Effector memory CD4-positive, alpha-beta T cell (primary cell): ENCODE data around the gene MYMX.

Experiments
- DNase-seq, 3 donors: peaks; one replicate each; pipeline ENCODE4 v3.0.0-alpha.2; 2020
- H3K27ac ChIP-seq: 2 replicates; pipeline ENCODE4 v1.7.0; 2013; ENCODE audit warnings: mild to moderate bottlenecking, low read length, moderate library complexity; ENCODE audit not compliant: insufficient read depth, poor library complexity, severe bottlenecking
- H3K27me3 ChIP-seq: replicated peaks from 2 replicates; pipeline ENCODE4 v1.7.0; 2013; ENCODE audit warnings: mild to moderate bottlenecking, low read length; ENCODE audit not compliant: insufficient read depth, control insufficient read depth, poor library complexity, severe bottlenecking
- H3K36me3 ChIP-seq: 2 replicates; pipeline ENCODE4 v1.7.0; 2013; ENCODE audit warnings: mild to moderate bottlenecking, low read length, moderate library complexity; ENCODE audit not compliant: control insufficient read depth, insufficient read depth
- H3K4me1 ChIP-seq: 2 replicates; pipeline ENCODE4 v1.7.0; 2013; ENCODE audit warnings: low read length, mild to moderate bottlenecking; ENCODE audit not compliant: control insufficient read depth, insufficient read depth, poor library complexity, severe bottlenecking
- H3K4me3 ChIP-seq: 2 replicates; pipeline ENCODE4 v1.7.0; 2013; ENCODE audit warnings: low read length, low read depth, mild to moderate bottlenecking; ENCODE audit not compliant: insufficient read depth, poor library complexity, severe bottlenecking
- H3K9me3 ChIP-seq: 2 replicates; pipeline ENCODE4 v1.7.0; 2013; ENCODE audit warnings: mild to moderate bottlenecking, low read length, moderate library complexity; ENCODE audit not compliant: control insufficient read depth
- total RNA-seq, 3 donors: gene quantifications; one replicate each; lab custom pipeline; 2026; lab: John Stamatoyannopoulos, UW

MYMX gene
- total RNA-seq: 0 reads per million in 3 donors

GRCh38 chr6:44216677-44217331 is at the start of gene MYMX:
TSS of gene MYMX (plus strand) at chr6:44216926. CDS start at chr6:44217472, 546 bp downstream.
- Histone ChIP-seq H3K27me3 (peaks cover 4% of the 10 kb centered on the region), H3K9me3 (no peaks in the 10 kb centered on the region), H3K36me3 (no peaks in the 10 kb centered on the region), H3K4me3 (no peak within 1 kb of the TSS), H3K4me1 (peaks cover 7% of the 10 kb centered on the region), H3K27ac (no peak within 1 kb of the TSS)
- no peak for DNase-seq

- no peak for DNase-seq
- no peaks in the 10 kb centered on the region for H3K9me3 ChIP-seq
- no peak overlapping the region for H3K27ac ChIP-seq
- H3K27me3 ChIP-seq: no peaks in the 10 kb centered on the region
- H3K36me3 ChIP-seq: no peaks in the 10 kb centered on the region
- no peak overlapping the region for H3K4me3 ChIP-seq
- no peaks in the 10 kb centered on the region for H3K4me1 ChIP-seq
Observed at GRCh38 chr6:44167567-44167966, 49.2 kb upstream of the MYMX start.

- Histone ChIP-seq H3K9me3 (no peaks in the 10 kb centered on the region), H3K27ac (no peak overlapping the region), H3K27me3 (no peaks in the 10 kb centered on the region), H3K4me1 (no peaks in the 10 kb centered on the region), H3K4me3 (no peak overlapping the region), H3K36me3 (no peaks in the 10 kb centered on the region)
- no peak for DNase-seq
Observed at GRCh38 chr6:44169154-44169553, 47.6 kb upstream of the MYMX start.

- Histone ChIP-seq H3K4me3 (no peak overlapping the region), H3K27me3 (no peaks in the 10 kb centered on the region), H3K27ac (no peak overlapping the region), H3K9me3 (no peaks in the 10 kb centered on the region), H3K4me1 (no peaks in the 10 kb centered on the region), H3K36me3 (no peaks in the 10 kb centered on the region)
- no peak for DNase-seq
Observed at GRCh38 chr6:44169886-44170570, 46.7 kb upstream of the MYMX start.

- H3K36me3 ChIP-seq: no peaks in the 10 kb centered on the region
- H3K27ac ChIP-seq: no peak overlapping the region
- no peak for DNase-seq
- H3K4me3 ChIP-seq: no peak overlapping the region
- no peaks in the 10 kb centered on the region for H3K27me3 ChIP-seq
- H3K9me3 ChIP-seq: no peaks in the 10 kb centered on the region
- H3K4me1 ChIP-seq: peaks cover 4% of the 10 kb centered on the region
Observed at GRCh38 chr6:44171899-44172546, 44.7 kb upstream of the MYMX start.

GRCh38 chr6:44172731-44173500 is 43.8 kb upstream of the MYMX start:
- H3K4me1 ChIP-seq: peaks cover 6% of the 10 kb centered on the region
- H3K4me3 ChIP-seq: no peak overlapping the region
- H3K27me3 ChIP-seq: no peaks in the 10 kb centered on the region
- no peaks in the 10 kb centered on the region for H3K9me3 ChIP-seq
- H3K27ac ChIP-seq: no peak overlapping the region
- no peaks in the 10 kb centered on the region for H3K36me3 ChIP-seq
- peak; percentile 33 to 64 (median 55) for DNase-seq

GRCh38 chr6:44176130-44176761 is 40.5 kb upstream of the MYMX start:
- no peak for DNase-seq
- H3K4me3 ChIP-seq: no peak overlapping the region
- H3K4me1 ChIP-seq: peaks cover 6% of the 10 kb centered on the region
- no peaks in the 10 kb centered on the region for H3K27me3 ChIP-seq
- no peak overlapping the region for H3K27ac ChIP-seq
- no peaks in the 10 kb centered on the region for H3K9me3 ChIP-seq
- H3K36me3 ChIP-seq: no peaks in the 10 kb centered on the region

- Histone ChIP-seq H3K36me3 (no peaks in the 10 kb centered on the region), H3K9me3 (no peaks in the 10 kb centered on the region), H3K4me1 (peaks cover 6% of the 10 kb centered on the region), H3K4me3 (no peak overlapping the region), H3K27me3 (no peaks in the 10 kb centered on the region), H3K27ac (no peak overlapping the region)
- no peak for DNase-seq
Observed at GRCh38 chr6:44176762-44177509, 39.8 kb upstream of the MYMX start.
